Measurements from ENCODE around the gene TTLL5. TPM values are rescaled to one million over a fixed set of nuclear protein-coding genes. Genes with fewer than 3 reads are reported as not detected.

TTLL5 gene
- total RNA-seq, result 10 to 100 TPM; 10.7 to 35.7 (median 17.2) TPM

DNA sequence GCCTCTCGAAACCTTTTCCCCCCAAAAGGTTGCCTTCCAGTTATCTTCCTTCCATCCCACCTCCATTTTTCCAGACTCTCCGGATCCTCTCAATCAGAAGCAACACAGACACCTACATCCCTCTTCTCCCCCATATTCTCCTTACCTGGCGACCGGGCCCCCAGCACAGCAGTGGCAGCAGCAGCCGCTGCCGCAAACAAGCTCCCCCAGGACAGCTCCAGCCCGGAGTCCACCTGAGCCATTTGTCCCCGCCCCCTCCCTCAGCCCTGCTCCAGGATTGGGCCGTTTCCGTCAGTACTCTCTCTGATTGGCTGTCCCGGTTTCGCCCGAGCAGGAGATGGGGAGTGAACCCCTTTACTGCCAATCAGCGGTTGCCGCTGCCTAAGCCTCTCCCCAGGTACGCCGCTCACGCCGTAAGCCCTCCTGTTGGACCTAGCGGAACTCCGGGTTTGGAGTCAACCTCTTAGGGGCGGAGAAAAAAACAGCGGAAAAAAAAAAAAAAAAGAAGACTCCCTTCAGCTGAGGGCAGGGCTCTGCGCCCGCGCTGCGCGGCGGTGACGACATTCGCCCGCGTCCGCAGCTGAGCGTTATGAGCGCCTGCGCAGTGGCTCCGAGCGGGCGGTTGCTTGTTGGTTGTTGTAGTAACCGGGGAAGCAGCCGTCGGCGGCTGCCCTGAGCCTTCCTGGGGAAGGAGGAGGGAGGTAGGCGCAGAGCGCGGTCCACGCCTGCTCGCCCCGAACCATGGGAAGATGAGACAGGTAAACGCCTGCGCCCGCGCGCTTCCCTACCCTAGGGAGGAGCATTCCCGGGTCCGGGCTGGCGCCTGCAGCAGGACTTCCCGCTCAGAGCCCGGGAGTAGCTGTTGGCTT, at the start of gene TTLL5, which contains the start of gene ERG28:
Gene TTLL5 (plus strand): TSS at position 617 of the 869 bp plus-strand sequence. CDS start 1,904 bp downstream, outside the sequence.
Gene ERG28 (minus strand): TSS at position 247 of the 869 bp plus-strand sequence. CDS start 3,374 bp downstream, outside the sequence.
- H3K4me3 ChIP-seq, result peak within 1 kb of the TSS; percentile 59 to 93 (median 61)
- in situ Hi-C loops (cut with MboI; ENCODE audit: low pct_unique_long_range_greater_than_20kb in 2 of 9, low sequenced_read_pairs in 9 of 9, unreplicated experiment in 9 of 9), result no loop called here
- 0 to 2% (median 0%) methylated on average over 1 to 16 of the region's 60 CpGs; no CpG with 5 or more reads in 3 of the 10 experiments for WGBS, 10 experiments
- H3K4me1 ChIP-seq (replicated peaks in 1 of 2), result peaks cover 7 to 18% of the 10 kb centered on the region in 2 donors
- peak; percentile 92 to 96 (median 96) for ATAC-seq (replicated peaks in 6 of 8)
- peak within 1 kb of the TSS; percentile 76 to 86 for H3K27ac ChIP-seq

GRCh38 chr14:75612157-75612556, 48.9 kb upstream of the TTLL5 start:
- in situ Hi-C loops (cut with MboI; ENCODE audit: low pct_unique_long_range_greater_than_20kb in 2 of 9, low sequenced_read_pairs in 9 of 9, unreplicated experiment in 9 of 9), result no loop called here
- H3K4me3 ChIP-seq, result no peak overlapping the region
- 28 to 100% (median 70%) methylated on average over 1 to 4 of the region's 4 CpGs; no CpG with 5 or more reads in 3 of the 10 experiments for WGBS, 10 experiments
- H3K4me1 ChIP-seq (replicated peaks in 1 of 2), result no peaks in the 10 kb centered on the region
- H3K27ac ChIP-seq, result no peak overlapping the region
- no peak for ATAC-seq (replicated peaks in 6 of 8)

DNA sequence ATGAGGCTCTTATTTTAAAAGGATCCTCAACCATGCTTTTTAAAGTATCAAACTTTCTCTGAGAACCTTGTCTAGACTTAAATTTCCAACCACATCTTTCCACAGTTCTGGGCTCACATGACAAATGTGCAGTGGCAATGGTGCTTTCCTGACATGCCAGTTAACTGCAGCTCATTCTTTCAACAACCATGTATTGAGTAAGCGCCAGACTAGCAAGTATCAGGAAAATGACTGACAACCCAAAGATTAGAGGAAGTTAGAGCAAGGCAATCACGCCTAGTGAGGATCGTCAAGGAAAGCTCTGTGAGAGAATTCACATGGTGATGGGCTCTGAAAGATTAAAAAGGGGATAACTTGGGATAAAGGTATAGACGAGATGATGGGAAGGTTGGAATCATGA, 46.9 kb upstream of the TTLL5 start:
- no peak overlapping the region for H3K27ac ChIP-seq
- ATAC-seq (replicated peaks in 6 of 8), result no peak
- no peak overlapping the region for H3K4me3 ChIP-seq
- in situ Hi-C loops (cut with MboI; ENCODE audit: low pct_unique_long_range_greater_than_20kb in 2 of 9, low sequenced_read_pairs in 9 of 9, unreplicated experiment in 9 of 9), result no loop called here
- WGBS, 10 experiments, result 25 to 86% (median 50%) methylated on average over 1 to 4 of the region's 4 CpGs
- no peaks in the 10 kb centered on the region for H3K4me1 ChIP-seq (replicated peaks in 1 of 2)

GRCh38 chr14:75615200-75615599, 45.8 kb upstream of the TTLL5 start:
- Histone ChIP-seq H3K4me3 (no peak overlapping the region), H3K4me1 (replicated peaks in 1 of 2) (no peaks in the 10 kb centered on the region), H3K27ac (no peak overlapping the region)
- ATAC-seq (replicated peaks in 6 of 8), result peak in 2 of 8 experiments; percentile 46 to 82
- in situ Hi-C loops (cut with MboI; ENCODE audit: low pct_unique_long_range_greater_than_20kb in 2 of 9, low sequenced_read_pairs in 9 of 9, unreplicated experiment in 9 of 9), result no loop called here
- 0 to 97% (median 78%) methylated on average over 1 to 4 of the region's 4 CpGs; no CpG with 5 or more reads in 4 of the 10 experiments for WGBS, 10 experiments

GRCh38 chr14:75619548-75619947, 41.5 kb upstream of the TTLL5 start:
- no peak for ATAC-seq (replicated peaks in 6 of 8)
- Histone ChIP-seq H3K4me1 (replicated peaks in 1 of 2) (no peaks in the 10 kb centered on the region), H3K4me3 (no peak overlapping the region), H3K27ac (no peak overlapping the region)
- 13 to 100% (median 82%) methylated on average over 1 of the region's 1 CpG; no CpG with 5 or more reads in 5 of the 10 experiments for WGBS, 10 experiments
- in situ Hi-C loops (cut with MboI; ENCODE audit: low pct_unique_long_range_greater_than_20kb in 2 of 9, low sequenced_read_pairs in 9 of 9, unreplicated experiment in 9 of 9), result no loop called here

DNA sequence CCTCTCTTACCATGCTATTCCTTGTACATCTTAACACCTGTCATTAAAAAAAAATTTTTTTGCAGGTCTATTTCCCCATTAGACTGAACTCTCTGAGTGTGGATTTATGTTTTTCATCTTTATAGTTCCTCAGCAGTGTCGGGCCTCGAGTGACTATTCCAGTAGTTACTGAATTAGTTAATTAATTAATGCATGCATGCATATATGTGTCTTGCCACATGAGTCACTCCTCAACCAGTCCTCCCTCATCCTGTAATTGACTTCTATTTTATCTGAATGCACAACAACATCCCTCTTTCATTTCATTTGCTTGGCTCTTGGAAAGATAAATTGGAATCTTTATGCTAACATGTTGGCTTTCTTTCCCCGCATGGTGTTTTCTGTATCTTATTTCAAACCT, 36.0 kb upstream of the TTLL5 start:
- H3K27ac ChIP-seq, result no peak overlapping the region
- in situ Hi-C loops (cut with MboI; ENCODE audit: low pct_unique_long_range_greater_than_20kb in 2 of 9, low sequenced_read_pairs in 9 of 9, unreplicated experiment in 9 of 9), result no loop called here
- H3K4me3 ChIP-seq, result no peak overlapping the region
- no peaks in the 10 kb centered on the region for H3K4me1 ChIP-seq (replicated peaks in 1 of 2)
- 14 to 100% (median 89%) methylated on average over 2 to 3 of the region's 3 CpGs for WGBS, 10 experiments
- peak in 2 of 8 experiments; percentile 84 to 87 for ATAC-seq (replicated peaks in 6 of 8)

GRCh38 chr14:75626396-75626795, 34.6 kb upstream of the TTLL5 start:
- Histone ChIP-seq H3K4me3 (no peak overlapping the region), H3K27ac (no peak overlapping the region), H3K4me1 (replicated peaks in 1 of 2) (no peaks in the 10 kb centered on the region)
- WGBS, 10 experiments, result 65 to 100% (median 96%) methylated on average over 1 to 3 of the region's 3 CpGs; no CpG with 5 or more reads in 3 of the 10 experiments
- ATAC-seq (replicated peaks in 6 of 8), result no peak
- in situ Hi-C loops (cut with MboI; ENCODE audit: low pct_unique_long_range_greater_than_20kb in 2 of 9, low sequenced_read_pairs in 9 of 9, unreplicated experiment in 9 of 9), result no loop called here

- ATAC-seq (replicated peaks in 6 of 8), result no peak
- no peaks in the 10 kb centered on the region for H3K4me1 ChIP-seq (replicated peaks in 1 of 2)
- no peak overlapping the region for H3K27ac ChIP-seq
- H3K4me3 ChIP-seq, result no peak overlapping the region
- in situ Hi-C loops (cut with MboI; ENCODE audit: low pct_unique_long_range_greater_than_20kb in 2 of 9, low sequenced_read_pairs in 9 of 9, unreplicated experiment in 9 of 9), result no loop called here
- WGBS, 10 experiments, result 11 to 90% (median 72%) methylated on average over 1 to 3 of the region's 3 CpGs; no CpG with 5 or more reads in 1 of the 10 experiments
Observed at GRCh38 chr14:75626863-75627262, 34.2 kb upstream of the TTLL5 start.

DNA sequence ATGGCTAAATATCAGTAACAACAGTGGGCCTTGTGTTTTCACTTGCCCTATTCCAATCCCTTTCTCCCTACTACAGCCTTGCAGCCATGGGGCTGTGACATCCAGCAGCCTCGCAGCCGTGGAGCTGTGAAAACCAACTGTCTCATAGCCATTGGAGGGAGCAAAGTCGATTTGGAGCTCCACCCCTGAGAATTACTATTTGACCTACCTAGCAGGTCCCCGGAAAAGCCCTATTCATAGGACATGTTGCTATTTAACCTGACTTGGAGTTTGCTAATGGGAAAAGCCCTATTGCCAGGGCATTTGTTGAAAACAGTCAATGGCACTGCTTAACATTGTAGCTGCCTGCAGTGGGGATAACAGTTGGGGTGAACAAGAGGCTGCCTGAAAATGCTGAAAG, 33.6 kb upstream of the TTLL5 start:
- in situ Hi-C loops (cut with MboI; ENCODE audit: low pct_unique_long_range_greater_than_20kb in 2 of 9, low sequenced_read_pairs in 9 of 9, unreplicated experiment in 9 of 9), result no loop called here
- no peak for ATAC-seq (replicated peaks in 6 of 8)
- WGBS, 10 experiments, result 55 to 94% (median 72%) methylated on average over 2 to 4 of the region's 4 CpGs; no CpG with 5 or more reads in 2 of the 10 experiments
- H3K4me1 ChIP-seq (replicated peaks in 1 of 2), result no peaks in the 10 kb centered on the region
- H3K27ac ChIP-seq, result no peak overlapping the region
- no peak overlapping the region for H3K4me3 ChIP-seq

GRCh38 chr14:75628816-75629215, 32.2 kb upstream of the TTLL5 start:
- Histone ChIP-seq H3K4me3 (no peak overlapping the region), H3K27ac (no peak overlapping the region), H3K4me1 (replicated peaks in 1 of 2) (no peaks in the 10 kb centered on the region)
- ATAC-seq (replicated peaks in 6 of 8), result no peak
- 56 to 88% (median 72%) methylated on average over 1 to 3 of the region's 3 CpGs; no CpG with 5 or more reads in 4 of the 10 experiments for WGBS, 10 experiments
- in situ Hi-C loops (cut with MboI; ENCODE audit: low pct_unique_long_range_greater_than_20kb in 2 of 9, low sequenced_read_pairs in 9 of 9, unreplicated experiment in 9 of 9), result no loop called here

GRCh38 chr14:75630695-75631452, 30.2 kb upstream of the TTLL5 start:
- H3K27ac ChIP-seq, result no peak overlapping the region
- ATAC-seq (replicated peaks in 6 of 8), result no peak
- H3K4me1 ChIP-seq (replicated peaks in 1 of 2), result no peaks in the 10 kb centered on the region
- no peak overlapping the region for H3K4me3 ChIP-seq
- in situ Hi-C loops (cut with MboI; ENCODE audit: low pct_unique_long_range_greater_than_20kb in 2 of 9, low sequenced_read_pairs in 9 of 9, unreplicated experiment in 9 of 9), result no loop called here
- WGBS, 10 experiments, result 20 to 100% (median 60%) methylated on average over 1 to 4 of the region's 6 CpGs; no CpG with 5 or more reads in 3 of the 10 experiments

DNA sequence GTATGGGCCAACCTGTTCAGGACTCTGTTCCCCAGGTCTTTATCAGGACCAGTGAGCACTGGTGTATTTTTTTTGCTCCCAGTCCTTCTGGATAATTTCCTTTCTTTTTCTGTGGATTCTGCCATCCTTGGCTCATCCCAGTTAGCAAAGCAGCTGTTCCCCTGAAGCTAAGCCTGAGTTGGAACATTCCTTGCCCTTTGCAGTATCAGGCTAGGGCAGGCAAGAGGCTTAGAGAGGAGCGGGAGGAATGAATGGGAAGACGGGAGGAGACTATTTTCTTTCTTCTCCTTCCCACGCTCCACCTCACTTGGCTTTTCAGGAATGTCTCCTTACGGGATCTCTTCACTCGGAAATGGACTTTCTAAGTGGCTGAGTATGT, 29.6 kb upstream of the TTLL5 start:
- peak in 1 of 8 experiments; percentile 30 for ATAC-seq (replicated peaks in 6 of 8)
- in situ Hi-C loops (cut with MboI; ENCODE audit: low pct_unique_long_range_greater_than_20kb in 2 of 9, low sequenced_read_pairs in 9 of 9, unreplicated experiment in 9 of 9), result no loop called here
- H3K4me1 ChIP-seq (replicated peaks in 1 of 2), result peaks cover 0 to 1% of the 10 kb centered on the region in 2 donors
- WGBS, 10 experiments, result 13 to 97% (median 78%) methylated on average over 1 to 4 of the region's 5 CpGs; no CpG with 5 or more reads in 4 of the 10 experiments
- no peak overlapping the region for H3K27ac ChIP-seq
- no peak overlapping the region for H3K4me3 ChIP-seq

DNA sequence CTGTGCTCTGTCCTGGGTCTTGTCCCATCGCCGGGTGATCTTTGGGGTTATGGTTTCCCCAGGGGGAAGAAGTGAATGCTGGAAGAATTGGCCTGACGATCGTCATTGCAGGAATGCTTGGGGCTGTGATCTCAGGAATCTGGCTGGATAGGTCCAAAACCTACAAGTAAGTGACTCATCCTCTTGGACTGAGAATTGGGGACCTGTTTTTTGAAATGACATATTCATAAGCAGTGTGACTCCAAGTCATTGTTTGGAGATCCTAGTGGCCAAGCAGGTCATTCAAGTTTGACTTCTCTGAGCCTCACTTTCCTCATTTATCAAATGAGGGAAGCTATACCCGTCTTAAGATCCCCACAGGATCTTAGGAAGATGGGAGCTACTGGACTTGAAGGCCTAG, 26.2 kb upstream of the TTLL5 start:
- ATAC-seq (replicated peaks in 6 of 8), result no peak
- 67 to 100% (median 93%) methylated on average over 1 to 5 of the region's 5 CpGs; no CpG with 5 or more reads in 2 of the 10 experiments for WGBS, 10 experiments
- Histone ChIP-seq H3K4me3 (no peak overlapping the region), H3K4me1 (replicated peaks in 1 of 2) (peaks cover 0 to 2% of the 10 kb centered on the region in 2 donors), H3K27ac (no peak overlapping the region)
- in situ Hi-C loops (cut with MboI; ENCODE audit: low pct_unique_long_range_greater_than_20kb in 2 of 9, low sequenced_read_pairs in 9 of 9, unreplicated experiment in 9 of 9), result no loop called here

Data from motor neuron (in vitro differentiated cells).